SU-DHL-6 (cell line): ENCODE results near the gene CAMK1D.

Experiments used
- H2AFZ ChIP-seq: fragments of 200-600 bp; sonication (generic); 2 replicates; pipeline ENCODE4 v1.6.1; 2014; ENCODE audit warnings: low read depth, mild to moderate bottlenecking, moderate library complexity, mixed read lengths, antibody characterized with exemption, low read length; ENCODE audit not compliant: severe bottlenecking
- H3F3A ChIP-seq: fragments of 200-600 bp; shearing (Covaris generic); 2 replicates; pipeline ENCODE4 v1.6.0; 2016; ENCODE audit warnings: antibody characterized with exemption, mild to moderate bottlenecking; ENCODE audit not compliant: insufficient read depth
- H3K27ac ChIP-seq: fragments of 200-600 bp; sonication (generic); 2 replicates; pipeline ENCODE4 v1.5.1; 2016; ENCODE audit warnings: low read depth, mild to moderate bottlenecking, low read length, moderate library complexity, mixed read lengths
- H3K27me3 ChIP-seq: fragments of 200-600 bp; sonication (generic), shearing (Covaris generic); 2 replicates; pipeline ENCODE4 v1.6.0; 2014; ENCODE audit warnings: mild to moderate bottlenecking, low read length
- H3K36me3 ChIP-seq: fragments of 200-600 bp; sonication (generic); 2 replicates; pipeline ENCODE4 v1.6.1; 2014; ENCODE audit warnings: mild to moderate bottlenecking, low read length, mixed read lengths
- H3K4me2 ChIP-seq: fragments of 300-600, 200-600 bp; shearing (Covaris generic), sonication (generic); 2 replicates; pipeline ENCODE4 v1.6.0; 2014; ENCODE audit warnings: low read length, low read depth, mild to moderate bottlenecking; ENCODE audit not compliant: poor library complexity, severe bottlenecking
- H3K4me3 ChIP-seq: fragments of 200-600 bp; sonication (generic); 2 replicates; pipeline ENCODE4 v1.5.1; 2014; ENCODE audit warnings: antibody characterized with exemption, low read length, mild to moderate bottlenecking, mixed read lengths; ENCODE audit not compliant: insufficient read depth, poor library complexity, severe bottlenecking
- H3K79me2 ChIP-seq: fragments of 200-600 bp; sonication (generic); 2 replicates; pipeline ENCODE4 v1.6.1; 2014; ENCODE audit warnings: mild to moderate bottlenecking, low read length, moderate library complexity; ENCODE audit not compliant: insufficient read depth
- H3K9ac ChIP-seq: fragments of 200-600 bp; sonication (generic); 2 replicates; pipeline ENCODE4 v1.7.0; 2014; ENCODE audit warnings: mild to moderate bottlenecking, low read length
- H3K9me2 ChIP-seq: fragments of 200-600 bp; sonication (generic); replicated peaks from 2 replicates; pipeline ENCODE4 v1.6.1; 2014; ENCODE audit warnings: low read length; ENCODE audit not compliant: insufficient read depth
- H3K9me3 ChIP-seq: fragments of 200-600 bp; sonication (generic); 2 replicates; pipeline ENCODE4 v1.6.1; 2014; ENCODE audit warnings: low read length, mixed read lengths; ENCODE audit not compliant: insufficient read depth
- H4K20me1 ChIP-seq: fragments of 200-600 bp; sonication (generic); 2 replicates; pipeline ENCODE4 v1.6.1; 2014; ENCODE audit warnings: low read depth, mild to moderate bottlenecking, antibody characterized with exemption, low read length, moderate library complexity, mixed read lengths
- EZH2phosphoT487 ChIP-seq: fragments of 200-600 bp; sonication (generic), shearing (Covaris generic); conservative IDR thresholded peaks from 2 replicates; pipeline ENCODE4 v1.6.1; 2018; ENCODE audit warnings: mild to moderate bottlenecking, antibody characterized with exemption, low read length, moderate library complexity, mixed read lengths
- TF ChIP-seq, protein P1 (sequence below): fragments of 200-600 bp; sonication (generic); IDR thresholded peaks from one replicate; pipeline ENCODE4 v1.5.1; 2017; ENCODE audit warnings: antibody characterized with exemption, mild to moderate bottlenecking, low read length, moderate library complexity; ENCODE audit not compliant: insufficient read depth, poor library complexity, severe bottlenecking

CAMK1D gene

DNA sequence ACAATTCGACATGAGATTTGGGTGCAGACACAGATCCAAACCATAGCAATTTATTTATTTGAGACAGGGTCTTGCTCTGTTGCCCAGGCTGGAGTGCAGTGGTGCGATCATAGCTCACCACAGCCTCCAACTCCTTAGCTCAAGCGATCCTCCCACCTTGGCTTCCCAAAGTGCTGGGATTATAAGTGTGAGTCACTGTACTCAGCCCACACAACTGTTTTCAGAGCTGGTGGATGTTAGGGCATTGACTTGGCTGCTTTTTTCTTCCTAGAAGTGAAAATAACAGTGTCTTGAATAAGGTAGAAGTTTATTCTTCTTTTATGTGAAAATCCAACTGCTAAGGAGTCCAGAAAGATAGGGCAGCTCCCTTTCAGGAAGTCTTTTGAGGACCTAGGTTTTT is 520.1 kb downstream of the CAMK1D start:
- Histone ChIP-seq H3K36me3 (no peaks in the 10 kb centered on the region), H4K20me1 (no peaks in the 10 kb centered on the region), H3K4me2 (no peak overlapping the region), H3K9me3 (no peaks in the 10 kb centered on the region), H3K9me2 (no peaks in the 10 kb centered on the region), H3K27ac (no peak overlapping the region), H3F3A (no peaks in the 10 kb centered on the region), H3K9ac (no peak overlapping the region), H2AFZ (no peak overlapping the region), H3K4me3 (no peak overlapping the region), H3K27me3 (no peaks in the 10 kb centered on the region), H3K79me2 (no peaks in the 10 kb centered on the region)
- no peak for TF ChIP-seq EZH2phosphoT487
- TF ChIP-seq, protein P1, sequence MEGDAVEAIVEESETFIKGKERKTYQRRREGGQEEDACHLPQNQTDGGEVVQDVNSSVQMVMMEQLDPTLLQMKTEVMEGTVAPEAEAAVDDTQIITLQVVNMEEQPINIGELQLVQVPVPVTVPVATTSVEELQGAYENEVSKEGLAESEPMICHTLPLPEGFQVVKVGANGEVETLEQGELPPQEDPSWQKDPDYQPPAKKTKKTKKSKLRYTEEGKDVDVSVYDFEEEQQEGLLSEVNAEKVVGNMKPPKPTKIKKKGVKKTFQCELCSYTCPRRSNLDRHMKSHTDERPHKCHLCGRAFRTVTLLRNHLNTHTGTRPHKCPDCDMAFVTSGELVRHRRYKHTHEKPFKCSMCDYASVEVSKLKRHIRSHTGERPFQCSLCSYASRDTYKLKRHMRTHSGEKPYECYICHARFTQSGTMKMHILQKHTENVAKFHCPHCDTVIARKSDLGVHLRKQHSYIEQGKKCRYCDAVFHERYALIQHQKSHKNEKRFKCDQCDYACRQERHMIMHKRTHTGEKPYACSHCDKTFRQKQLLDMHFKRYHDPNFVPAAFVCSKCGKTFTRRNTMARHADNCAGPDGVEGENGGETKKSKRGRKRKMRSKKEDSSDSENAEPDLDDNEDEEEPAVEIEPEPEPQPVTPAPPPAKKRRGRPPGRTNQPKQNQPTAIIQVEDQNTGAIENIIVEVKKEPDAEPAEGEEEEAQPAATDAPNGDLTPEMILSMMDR = no peak

DNA sequence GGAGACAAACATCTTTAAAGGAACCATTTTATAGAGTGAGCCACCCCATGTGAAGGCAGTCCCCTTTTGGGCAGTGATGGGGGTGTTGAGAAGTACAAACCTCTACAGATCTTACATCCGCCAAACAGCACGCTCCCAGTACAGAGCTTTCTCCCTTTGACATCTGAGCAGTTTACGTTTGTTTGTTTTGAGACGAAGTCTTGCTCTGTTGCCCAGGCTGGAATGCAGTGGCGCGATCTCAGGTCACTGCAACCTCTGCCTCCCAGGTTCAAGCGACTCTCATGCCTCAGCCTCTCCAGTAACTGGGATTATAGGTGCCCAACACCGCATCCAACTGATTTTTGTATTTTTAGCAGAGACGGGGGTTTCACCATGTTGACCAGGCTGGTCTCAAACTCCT is 523.2 kb downstream of the CAMK1D start:
- no peaks in the 10 kb centered on the region for H3K36me3 ChIP-seq
- no peak overlapping the region for H2AFZ ChIP-seq
- H3K9me3 ChIP-seq = no peaks in the 10 kb centered on the region
- H3F3A ChIP-seq = no peaks in the 10 kb centered on the region
- H3K27me3 ChIP-seq = no peaks in the 10 kb centered on the region
- no peaks in the 10 kb centered on the region for H4K20me1 ChIP-seq
- no peak overlapping the region for H3K9ac ChIP-seq
- H3K27ac ChIP-seq = no peak overlapping the region
- no peak overlapping the region for H3K4me3 ChIP-seq
- no peak for TF ChIP-seq EZH2phosphoT487
- TF ChIP-seq, protein P1 = no peak
- H3K79me2 ChIP-seq = no peaks in the 10 kb centered on the region
- no peak overlapping the region for H3K4me2 ChIP-seq
- no peaks in the 10 kb centered on the region for H3K9me2 ChIP-seq

DNA sequence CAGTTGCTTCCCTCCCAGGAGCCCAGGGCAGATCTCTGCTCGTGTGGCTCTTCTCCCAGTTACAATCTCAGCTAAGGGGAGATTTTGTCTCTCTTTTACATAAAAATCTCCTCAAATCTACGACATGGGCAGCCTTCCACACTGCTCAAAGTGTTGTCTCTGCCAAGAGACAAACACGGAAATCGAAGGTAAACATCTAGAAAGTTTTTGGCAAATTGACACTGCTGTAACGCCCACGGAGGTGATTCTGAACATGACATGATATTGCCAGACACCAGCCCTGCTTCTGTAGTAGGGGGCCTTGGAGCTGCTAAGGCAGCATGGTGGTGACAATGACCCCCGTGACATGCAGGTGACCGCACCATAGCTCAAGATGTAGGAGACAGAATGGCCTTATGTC is 523.8 kb downstream of the CAMK1D start:
- no peaks in the 10 kb centered on the region for H3K9me2 ChIP-seq
- TF ChIP-seq EZH2phosphoT487 = no peak
- TF ChIP-seq, protein P1 = no peak

DNA sequence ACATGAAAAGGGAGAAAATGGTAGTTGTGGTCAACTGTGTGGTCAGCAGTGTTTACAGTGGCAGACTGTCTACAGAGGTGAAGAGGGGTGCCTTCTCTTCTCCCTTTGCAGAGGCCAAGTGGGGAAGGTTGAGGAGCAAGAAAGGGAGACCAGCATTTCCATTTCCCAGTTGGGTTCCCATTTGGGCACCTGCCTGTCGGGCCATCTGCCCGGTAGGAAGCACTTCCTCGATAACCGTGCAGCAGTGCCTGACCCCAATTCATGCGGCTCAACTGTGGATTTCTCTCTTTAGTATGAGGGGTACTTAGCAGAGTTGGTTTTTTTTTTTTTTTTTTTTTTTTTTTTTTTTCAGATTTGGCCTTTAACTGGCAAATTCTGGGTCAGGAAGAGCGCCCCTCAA is 525.2 kb downstream of the CAMK1D start:
- no peak overlapping the region for H3K4me3 ChIP-seq
- no peak overlapping the region for H3K4me2 ChIP-seq
- no peak overlapping the region for H3K27ac ChIP-seq
- H3K36me3 ChIP-seq = no peaks in the 10 kb centered on the region
- TF ChIP-seq EZH2phosphoT487 = no peak
- TF ChIP-seq, protein P1 = no peak
- H3K9me3 ChIP-seq = no peaks in the 10 kb centered on the region
- H3K79me2 ChIP-seq = no peaks in the 10 kb centered on the region
- H3K9me2 ChIP-seq = no peaks in the 10 kb centered on the region
- H3K27me3 ChIP-seq = no peaks in the 10 kb centered on the region
- no peak overlapping the region for H2AFZ ChIP-seq
- no peaks in the 10 kb centered on the region for H3F3A ChIP-seq
- H4K20me1 ChIP-seq = no peaks in the 10 kb centered on the region
- H3K9ac ChIP-seq = no peak overlapping the region

More for the DNA sequence above, 523.8 kb downstream of the CAMK1D start:
- Histone ChIP-seq H3K4me3 (no peak overlapping the region), H4K20me1 (no peaks in the 10 kb centered on the region), H3K36me3 (no peaks in the 10 kb centered on the region), H2AFZ (no peak overlapping the region), H3K9ac (no peak overlapping the region), H3K27me3 (no peaks in the 10 kb centered on the region), H3K79me2 (no peaks in the 10 kb centered on the region), H3F3A (no peaks in the 10 kb centered on the region), H3K4me2 (no peak overlapping the region), H3K27ac (no peak overlapping the region), H3K9me3 (no peaks in the 10 kb centered on the region)
